ENCODE data around the gene GKN2.

DNA sequence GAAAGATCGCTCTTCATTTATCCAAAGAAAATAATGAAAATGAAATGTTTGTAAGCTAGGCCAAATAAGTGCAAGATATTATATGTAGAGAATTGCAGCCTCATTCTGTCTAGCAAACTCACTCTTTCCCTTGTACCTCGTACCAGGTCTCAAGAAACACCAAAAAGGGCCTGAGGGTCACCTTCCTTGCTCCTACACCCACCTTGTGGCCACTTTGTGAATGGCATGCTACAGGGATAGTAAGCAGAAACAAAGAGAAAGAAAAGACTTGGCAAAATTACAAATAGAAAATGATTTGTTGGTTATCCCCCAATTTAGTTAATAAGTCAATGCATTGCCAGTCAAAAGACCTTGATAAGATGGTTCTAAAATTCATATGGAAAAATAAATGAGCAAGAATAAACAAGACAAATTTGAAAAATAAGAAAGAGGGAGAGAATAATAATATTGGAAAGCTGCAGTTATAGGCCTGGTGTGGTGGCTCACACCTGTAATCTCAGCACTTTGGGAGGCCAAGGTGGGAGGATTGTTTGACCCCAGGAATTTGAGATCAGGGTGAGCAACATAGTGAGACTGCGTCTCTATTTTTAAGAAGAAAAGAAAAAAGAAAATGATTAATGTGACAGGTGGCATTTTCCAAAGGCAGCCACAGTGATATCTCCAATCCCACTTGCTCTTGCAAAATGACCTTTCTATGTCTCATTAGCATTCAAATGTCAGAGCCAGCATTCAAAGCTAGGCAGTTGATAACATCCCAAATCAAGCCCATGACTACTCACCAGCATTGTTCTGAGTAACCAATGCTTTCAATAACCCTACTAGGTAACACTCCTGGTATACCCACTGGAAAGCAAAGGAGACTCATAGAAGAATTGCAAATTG is 42.7 kb downstream of the GKN2 start:
- TF ChIP-seq, protein P1, sequence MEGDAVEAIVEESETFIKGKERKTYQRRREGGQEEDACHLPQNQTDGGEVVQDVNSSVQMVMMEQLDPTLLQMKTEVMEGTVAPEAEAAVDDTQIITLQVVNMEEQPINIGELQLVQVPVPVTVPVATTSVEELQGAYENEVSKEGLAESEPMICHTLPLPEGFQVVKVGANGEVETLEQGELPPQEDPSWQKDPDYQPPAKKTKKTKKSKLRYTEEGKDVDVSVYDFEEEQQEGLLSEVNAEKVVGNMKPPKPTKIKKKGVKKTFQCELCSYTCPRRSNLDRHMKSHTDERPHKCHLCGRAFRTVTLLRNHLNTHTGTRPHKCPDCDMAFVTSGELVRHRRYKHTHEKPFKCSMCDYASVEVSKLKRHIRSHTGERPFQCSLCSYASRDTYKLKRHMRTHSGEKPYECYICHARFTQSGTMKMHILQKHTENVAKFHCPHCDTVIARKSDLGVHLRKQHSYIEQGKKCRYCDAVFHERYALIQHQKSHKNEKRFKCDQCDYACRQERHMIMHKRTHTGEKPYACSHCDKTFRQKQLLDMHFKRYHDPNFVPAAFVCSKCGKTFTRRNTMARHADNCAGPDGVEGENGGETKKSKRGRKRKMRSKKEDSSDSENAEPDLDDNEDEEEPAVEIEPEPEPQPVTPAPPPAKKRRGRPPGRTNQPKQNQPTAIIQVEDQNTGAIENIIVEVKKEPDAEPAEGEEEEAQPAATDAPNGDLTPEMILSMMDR (conservative IDR thresholded peaks at IDR 0.05): peak; percentile 86
- no peak for TF ChIP-seq EZH2 (IDR thresholded peaks at IDR 0.05; ENCODE audit: low read depth)

All from PC-9 (cell line).